Endothelial cell of umbilical vein (primary cell): ENCODE data around the gene C9. TPM values are rescaled to one million over a fixed set of nuclear protein-coding genes. Genes with fewer than 3 reads are reported as not detected.

Experiments
- BruUV-seq: library from RNA; stranded (reverse); fragments of 400-500 nt; replicated peaks from 2 replicates; lab custom pipeline; 2021; lab: Mats Ljungman, UMichigan
- CTCF ChIA-PET: fragments of 300-600, 350-600 bp; sonication (Branson Sonifier 250); formaldehyde crosslinking; loops from one replicate; lab custom pipeline; 2021; ENCODE audit warnings: antibody characterized with exemption, inconsistent platforms; lab: Charles Lee
- POLR2A ChIA-PET: fragments of 300-600, 350-600 bp; sonication (Branson Sonifier 250); formaldehyde crosslinking; loops from one replicate; lab custom pipeline; 2021; ENCODE audit warnings: antibody characterized with exemption, inconsistent platforms; lab: Charles Lee
- DNase-seq: peaks from one replicate; pipeline ENCODE4 v3.0.0-alpha.2; 2011; ENCODE audit warnings: low read depth, low spot score
- FAIRE-seq: peaks from 2 replicates; lab custom pipeline; 2011; peaks lifted over from hg19 to GRCh38; lab: Jason Lieb, UNC
- H2AFZ ChIP-seq: 2 replicates; pipeline ENCODE4 v1.6.0; 2012; ENCODE audit warnings: low read depth, low read length, control low read depth, inconsistent platforms
- H3K27ac ChIP-seq: 2 replicates; pipeline ENCODE4 v1.5.1; 2011; ENCODE audit warnings: low read depth, mild to moderate bottlenecking, control low read depth, low read length, moderate library complexity; ENCODE audit not compliant: insufficient read depth
- H3K27me3 ChIP-seq, 2 experiments: 2 replicates each; pipeline versions ENCODE4 v1.6.0 to v1.6.1; 2011; ENCODE audit warnings: low read length in 2 of 2, mixed read lengths in 1 of 2; ENCODE audit not compliant: control insufficient read depth in 2 of 2, insufficient read depth in 2 of 2
- H3K36me3 ChIP-seq, 2 experiments: 2 replicates in 1 of 2; 3 replicates in 1 of 2; pipeline ENCODE4 v1.5.1; 2011; ENCODE audit warnings: low read length in 2 of 2, mild to moderate bottlenecking in 1 of 2, moderate library complexity in 1 of 2; ENCODE audit not compliant: control insufficient read depth in 2 of 2, insufficient read depth in 2 of 2; ENCODE audit errors: extremely low read depth in 1 of 2
- H3K4me1 ChIP-seq: 3 replicates; pipeline ENCODE4 v1.5.1; 2011; ENCODE audit warnings: mild to moderate bottlenecking, low read length; ENCODE audit not compliant: control insufficient read depth, insufficient read depth; ENCODE audit errors: extremely low read depth
- H3K4me2 ChIP-seq: 2 replicates; pipeline ENCODE4 v1.6.1; 2011; ENCODE audit warnings: low read length, control low read depth, mixed read lengths; ENCODE audit not compliant: insufficient read depth
- H3K4me3 ChIP-seq, 3 experiments: fragments of 200-600 bp in 1 of 3; sonication (generic), shearing (Covaris generic) in 1 of 3; replicated peaks in 1 of 3; 2 replicates each; pipeline ENCODE4 v1.5.1; 2011 to 2016; ENCODE audit warnings: control low read depth in 3 of 3, low read length in 3 of 3, mild to moderate bottlenecking in 2 of 3, inconsistent platforms in 1 of 3, low read depth in 1 of 3, moderate library complexity in 1 of 3; ENCODE audit not compliant: insufficient read depth in 1 of 3
- H3K79me2 ChIP-seq: 2 replicates; pipeline ENCODE4 v1.6.0; 2012; ENCODE audit warnings: low read length, inconsistent platforms; ENCODE audit not compliant: control insufficient read depth, insufficient read depth
- H3K9ac ChIP-seq: replicated peaks from 2 replicates; pipeline ENCODE3; 2011; ENCODE audit warnings: low read length, control low read depth; ENCODE audit not compliant: insufficient read depth; ENCODE audit errors: extremely low read depth
- H3K9me1 ChIP-seq: replicated peaks from 3 replicates; pipeline ENCODE4 v1.6.0; 2011; ENCODE audit warnings: mild to moderate bottlenecking, low read length; ENCODE audit not compliant: control insufficient read depth, insufficient read depth; ENCODE audit errors: extremely low read depth
- H3K9me3 ChIP-seq: replicated peaks from 2 replicates; pipeline ENCODE4 v1.5.1; 2012; ENCODE audit warnings: low read length, inconsistent platforms; ENCODE audit not compliant: control insufficient read depth, insufficient read depth
- H4K20me1 ChIP-seq: replicated peaks from 2 replicates; pipeline ENCODE3; 2011; ENCODE audit warnings: mild to moderate bottlenecking, low read length; ENCODE audit not compliant: control insufficient read depth, insufficient read depth; ENCODE audit errors: extremely low read depth
- CTCF ChIP-seq, 2 donors: IDR thresholded peaks; 1 replicate in 1 of 2; 2 replicates in 1 of 2; pipeline ENCODE4 v1.5.1; 2011; ENCODE audit warnings: low read length in 2 of 2, mild to moderate bottlenecking in 2 of 2, moderate library complexity in 2 of 2, control low read depth in 1 of 2, inconsistent platforms in 1 of 2, low read depth in 1 of 2; ENCODE audit not compliant: insufficient read depth in 1 of 2; ENCODE audit errors: extremely low read depth in 1 of 2
- FOS ChIP-seq: IDR thresholded peaks from 2 replicates; pipeline ENCODE4 v1.6.1; 2011; ENCODE audit warnings: mild to moderate bottlenecking, low read length, moderate library complexity, borderline replicate concordance; ENCODE audit not compliant: insufficient read depth
- GATA2 ChIP-seq: IDR thresholded peaks from 2 replicates; pipeline ENCODE4 v1.7.0; 2011; ENCODE audit warnings: low read depth, mild to moderate bottlenecking, moderate library complexity, mixed read lengths, low read length; ENCODE audit not compliant: insufficient read length, insufficient read depth
- JUN ChIP-seq: IDR thresholded peaks from 2 replicates; pipeline ENCODE4 v1.6.1; 2011; ENCODE audit warnings: borderline replicate concordance, low read depth; ENCODE audit not compliant: insufficient read length, insufficient read depth
- MYC ChIP-seq: IDR thresholded peaks from one replicate; pipeline ENCODE4 v1.6.1; 2011; ENCODE audit warnings: mild to moderate bottlenecking, low read depth, low read length
- POLR2AphosphoS5 ChIP-seq: IDR thresholded peaks from 2 replicates; pipeline ENCODE4 v1.6.1; 2012; ENCODE audit warnings: low read depth, mild to moderate bottlenecking, control low read depth, low read length, moderate library complexity; ENCODE audit not compliant: insufficient read depth
- dilution Hi-C: fragments of 300-500 bp; cut with MboI; formaldehyde crosslinking; loops from one replicate; pipeline ENCODE4 v1.15.0; 2019; ENCODE audit warnings: low sequenced_read_pairs; ENCODE audit not compliant: extremely low pct_ligation_motif_present
- intact Hi-C: fragments of 100-400 bp; cut with micrococcal nuclease; formaldehyde crosslinking; loops from one replicate; pipeline ENCODE4 v1.10.0; 2022
- polyA plus RNA-seq, 4 experiments: library from polyadenylated mRNA; depleted of rRNA in 3 of 4; stranded (reverse) in 3 of 4; unstranded in 1 of 4; fragments of >200 nt; gene quantifications; 2 replicates each; pipeline versions ENCODE4 v1.2.1 to v1.2.3, GENCODE V29; 2011 to 2012; ENCODE audit warnings: missing spikeins in 1 of 4
- total RNA-seq: library from RNA; stranded (reverse); gene quantifications from 2 replicates; pipeline ENCODE4 v1.2.3, GENCODE V29; 2021

C9 gene
- total and polyA plus RNA-seq, 2 donors (not counting 3 experiments of a cell fraction or from before 2014, with no cell fraction given) = 0.33 TPM; not detected in 1

- peaks cover 43% of the 10 kb centered on the region for H3K4me1 ChIP-seq
Measured at GRCh38 chr5:39411061-39411460, 46.8 kb upstream of the C9 start.

More at GRCh38 chr5:39411061-39411460, 46.8 kb upstream of the C9 start:
- Histone ChIP-seq H3K27me3 (no peaks in the 10 kb centered on the region), H3K4me2 (peak overlapping the region; percentile 72), H2AFZ (no peak overlapping the region), H3K9me3 (no peaks in the 10 kb centered on the region), H3K36me3 (peaks cover 4 to 12% of the 10 kb centered on the region in 2 experiments), H4K20me1 (peaks cover 36% of the 10 kb centered on the region), H3K27ac (peak overlapping the region; percentile 47), H3K9ac (no peak overlapping the region), H3K79me2 (peaks cover 98% of the 10 kb centered on the region), H3K4me3 (peak overlapping the region in 1 of 3 experiments; percentile 23), H3K9me1 (no peaks in the 10 kb centered on the region)
- FAIRE-seq = peak; percentile 70
- peak; percentile 91 for TF ChIP-seq FOS
- no peak for TF ChIP-seq MYC
- TF ChIP-seq GATA2 = no peak
- TF ChIP-seq JUN = peak; percentile 87
- no peak for TF ChIP-seq CTCF (IDR thresholded peaks at IDR 0.05; ENCODE audit: extremely low read depth in 1 of 2, insufficient read depth in 1 of 2, low read depth in 1 of 2, low read length in 2 of 2)
- TF ChIP-seq POLR2AphosphoS5 = peak; percentile 51
- POLR2A ChIA-PET = interaction anchor here (0.7 to 5.8 kb wide), 3 partner anchors 13 to 16 kb away, joined by 4 to 40 read pairs (median 4); partner anchors contain the start of gene DAB2
- peak; percentile 89 for DNase-seq
- CTCF ChIA-PET = interaction anchor here (0.5 to 3.0 kb wide), 9 partner anchors 9 to 137 kb away, joined by 3 to 24 read pairs (median 3); partner anchors contain the start of gene DAB2
- dilution Hi-C loops (loop anchor here (25.0 kb wide), 1 partner anchor 126 kb away; no protein-coding TSS in a partner anchor), intact Hi-C loops (loop anchor here (1.0 kb wide), 1 partner anchor 9 kb away; no protein-coding TSS in a partner anchor)
- no TSS peak for BruUV-seq
